ENCODE measurements around the gene HTT-AS.

DNA sequence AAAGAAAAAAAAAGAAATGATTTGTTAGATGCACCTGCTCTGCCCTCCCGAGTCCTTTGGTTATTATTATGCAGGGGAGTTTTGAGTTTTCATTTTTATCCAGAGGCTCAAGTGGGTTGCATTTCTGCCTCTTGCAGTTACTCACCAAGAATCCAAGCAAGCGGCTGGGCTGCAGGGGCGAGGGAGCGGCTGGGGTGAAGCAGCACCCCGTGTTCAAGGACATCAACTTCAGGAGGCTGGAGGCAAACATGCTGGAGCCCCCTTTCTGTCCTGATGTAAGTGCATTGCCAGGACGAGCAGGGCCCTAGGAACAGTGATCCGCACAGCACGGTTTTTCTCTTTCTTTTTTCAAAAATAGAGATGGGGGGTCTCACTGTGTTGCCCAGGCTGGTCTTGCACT, 39.1 kb downstream of the HTT-AS start:
- TF ChIP-seq POLR2A (IDR thresholded peaks at IDR 0.05; ENCODE audit: low read depth, low read length) (no peak), TAF1 (IDR thresholded peaks at IDR 0.05; ENCODE audit: borderline replicate concordance, low read depth, low read length) (no peak)
